Stimulated activated effector memory CD8-positive, alpha-beta T cell treated with anti-CD3 and anti-CD28 coated beads, Interleukin-12 subunit alpha, Interleukin-12 subunit beta, amount 100 ng/mL, for 72 hours (primary cell): ENCODE results near the gene PALD1.

Experiments
- ATAC-seq: fragments of 150-1000 bp; cut with Tn5 transposase; 2 replicates; pipeline ENCODE4 v1.10.0; 2021
- DNase-seq, 2 donors: peaks; one replicate each; pipeline ENCODE4 v3.0.0; 2021 to 2022; ENCODE audit warnings: low spot score in 2 of 2
- H3K27ac Mint-ChIP-seq: one replicate; pipeline ENCODE4 v1.8.0; 2022; ENCODE audit warnings: mild to moderate bottlenecking, mixed read lengths
- H3K36me3 Mint-ChIP-seq: one replicate; pipeline ENCODE4 v1.8.0; 2022; ENCODE audit warnings: mild to moderate bottlenecking, mixed read lengths
- H3K4me1 Mint-ChIP-seq: one replicate; pipeline ENCODE4 v1.8.0; 2022; ENCODE audit warnings: mixed read lengths
- H3K4me3 Mint-ChIP-seq: one replicate; pipeline ENCODE4 v1.8.0; 2022; ENCODE audit warnings: mild to moderate bottlenecking, mixed read lengths
- H3K9me3 Mint-ChIP-seq: one replicate; pipeline ENCODE4 v1.8.0; 2022; ENCODE audit warnings: mixed read lengths

PALD1 gene

DNA sequence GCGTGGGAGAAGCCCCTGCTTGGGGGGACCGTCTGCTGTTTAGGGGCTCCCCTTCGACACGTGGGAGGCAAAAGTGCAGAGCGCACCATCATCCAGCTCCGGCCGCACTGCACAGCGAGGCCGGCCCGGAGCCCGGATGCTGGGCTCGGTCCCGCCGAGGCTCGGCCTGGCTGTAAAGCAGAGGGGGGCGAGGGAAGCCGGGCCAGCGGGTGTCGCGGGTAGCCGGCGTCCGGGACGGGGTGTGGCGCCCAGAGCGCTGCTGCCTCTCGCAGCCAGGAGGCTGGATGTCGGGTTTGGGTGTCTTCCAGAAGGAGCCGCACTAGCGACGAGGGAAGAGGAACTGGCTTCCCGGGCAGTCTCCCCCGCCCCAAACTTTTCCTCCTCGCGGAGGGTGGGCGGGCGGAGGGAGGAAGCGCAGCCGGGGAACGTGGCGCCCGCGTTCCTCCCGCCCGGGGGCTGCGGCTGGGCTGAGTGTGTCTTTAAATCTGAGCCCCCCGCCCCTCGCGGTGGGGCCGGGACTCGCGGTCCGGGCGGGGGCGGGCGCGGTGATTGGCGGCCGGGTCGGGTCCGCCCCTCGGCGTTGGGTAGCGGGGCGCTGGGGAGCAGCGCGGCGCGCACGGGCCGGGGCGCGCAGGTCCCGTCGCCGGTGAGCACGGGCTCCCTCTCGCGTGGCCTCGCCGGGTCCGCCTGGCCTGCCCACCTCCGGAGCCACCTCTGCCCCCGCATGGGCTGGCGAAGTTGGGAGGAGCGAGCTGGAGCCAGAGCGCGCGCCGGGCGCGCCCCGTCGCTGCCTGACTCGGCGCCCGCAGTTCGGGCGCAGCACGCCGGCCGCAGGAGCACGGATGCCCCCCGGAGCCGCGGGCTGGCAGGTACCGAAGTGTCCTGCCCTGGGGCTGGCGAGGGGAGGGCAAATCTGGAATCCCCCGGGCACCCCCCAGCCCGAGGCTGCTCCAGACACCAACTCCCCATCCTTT is at the start of gene PALD1:
PALD1 (plus strand) TSS at position 577 of the 974 bp plus-strand sequence. CDS start 47,185 bp downstream, outside the sequence.
- peaks cover 9% of the 10 kb centered on the region for H3K36me3 Mint-ChIP-seq
- H3K4me1 Mint-ChIP-seq = peaks cover 57% of the 10 kb centered on the region
- H3K4me3 Mint-ChIP-seq = peak within 1 kb of the TSS; percentile 74
- ATAC-seq (peak; percentile 49), DNase-seq (peak in 1 of 2 donors; percentile 65)
- peak within 1 kb of the TSS; percentile 58 for H3K27ac Mint-ChIP-seq
- H3K9me3 Mint-ChIP-seq = no peaks in the 10 kb centered on the region

DNA sequence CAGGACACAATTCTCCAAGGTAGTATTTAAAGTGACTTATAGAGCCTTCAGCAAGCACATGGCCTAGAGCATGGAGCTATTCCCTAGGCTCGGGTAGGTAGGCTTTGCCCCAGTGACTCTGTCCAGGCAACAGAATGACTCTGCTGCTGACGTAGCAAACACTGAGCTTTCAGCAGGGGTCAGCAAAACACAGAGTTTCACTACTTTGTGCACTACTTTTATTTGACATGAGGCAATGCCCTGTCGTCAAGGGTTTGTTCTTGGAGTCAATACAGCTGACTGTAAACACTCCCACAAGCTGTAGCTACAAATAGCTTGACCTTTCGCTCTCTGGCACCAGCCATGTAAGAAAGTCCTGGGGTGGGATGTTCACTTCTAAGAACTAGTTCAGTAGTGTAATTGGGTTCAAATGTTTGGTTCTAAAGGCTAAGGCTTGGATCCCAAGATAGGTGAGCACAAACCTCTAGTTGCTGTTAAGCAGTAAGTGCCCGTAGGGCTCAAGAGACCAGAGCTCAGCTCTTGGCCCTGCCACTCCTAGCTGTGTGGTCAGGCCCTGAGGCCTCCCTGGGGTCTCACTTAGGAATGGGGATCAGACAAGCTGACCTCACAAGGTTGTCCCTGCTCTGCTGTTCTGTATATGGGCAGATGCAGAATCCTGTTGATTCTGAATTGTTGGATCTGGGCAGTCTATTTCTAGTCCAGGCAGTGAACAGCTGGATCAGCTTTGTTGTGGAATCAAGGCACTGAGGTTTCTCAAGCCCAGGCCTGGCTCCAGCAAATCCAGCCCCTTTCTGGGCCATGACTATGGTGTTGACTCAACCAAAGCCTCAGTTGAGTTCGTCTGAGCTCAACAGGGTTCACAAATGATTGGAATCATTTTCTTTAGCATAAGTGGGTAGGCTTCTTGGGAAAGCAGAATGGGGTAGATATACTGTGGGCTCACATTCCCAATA is 47.8 kb upstream of the PALD1 start:
- Mint-ChIP-seq H3K4me1 (peaks cover 15% of the 10 kb centered on the region), H3K27ac (no peak overlapping the region), H3K36me3 (peaks cover 27% of the 10 kb centered on the region), H3K9me3 (no peaks in the 10 kb centered on the region), H3K4me3 (no peak overlapping the region)
- ATAC-seq = no peak
- DNase-seq = no peak

DNA sequence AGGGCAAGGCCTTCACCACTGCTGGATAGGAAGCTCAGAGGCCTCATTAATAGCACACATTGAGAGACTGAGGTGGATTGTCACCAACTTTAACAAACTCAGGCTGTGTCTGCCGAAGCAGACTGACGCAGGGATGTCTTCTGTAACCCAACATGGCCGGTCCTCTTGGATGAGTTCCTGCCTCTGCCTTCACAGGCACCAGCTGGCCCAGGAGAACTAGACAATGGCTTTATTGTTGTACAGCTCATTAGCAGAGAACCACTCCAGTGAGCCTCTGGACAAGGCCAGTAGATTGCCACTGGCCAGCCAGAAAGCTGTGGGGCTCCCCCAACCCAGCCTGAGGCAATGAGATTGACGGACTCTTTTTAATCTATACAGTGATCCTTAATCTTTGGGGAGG is 46.5 kb upstream of the PALD1 start:
- Mint-ChIP-seq H3K4me1 (peaks cover 15% of the 10 kb centered on the region), H3K4me3 (no peak overlapping the region), H3K27ac (no peak overlapping the region), H3K36me3 (peaks cover 14% of the 10 kb centered on the region), H3K9me3 (no peaks in the 10 kb centered on the region)
- no peak for DNase-seq
- no peak for ATAC-seq

DNA sequence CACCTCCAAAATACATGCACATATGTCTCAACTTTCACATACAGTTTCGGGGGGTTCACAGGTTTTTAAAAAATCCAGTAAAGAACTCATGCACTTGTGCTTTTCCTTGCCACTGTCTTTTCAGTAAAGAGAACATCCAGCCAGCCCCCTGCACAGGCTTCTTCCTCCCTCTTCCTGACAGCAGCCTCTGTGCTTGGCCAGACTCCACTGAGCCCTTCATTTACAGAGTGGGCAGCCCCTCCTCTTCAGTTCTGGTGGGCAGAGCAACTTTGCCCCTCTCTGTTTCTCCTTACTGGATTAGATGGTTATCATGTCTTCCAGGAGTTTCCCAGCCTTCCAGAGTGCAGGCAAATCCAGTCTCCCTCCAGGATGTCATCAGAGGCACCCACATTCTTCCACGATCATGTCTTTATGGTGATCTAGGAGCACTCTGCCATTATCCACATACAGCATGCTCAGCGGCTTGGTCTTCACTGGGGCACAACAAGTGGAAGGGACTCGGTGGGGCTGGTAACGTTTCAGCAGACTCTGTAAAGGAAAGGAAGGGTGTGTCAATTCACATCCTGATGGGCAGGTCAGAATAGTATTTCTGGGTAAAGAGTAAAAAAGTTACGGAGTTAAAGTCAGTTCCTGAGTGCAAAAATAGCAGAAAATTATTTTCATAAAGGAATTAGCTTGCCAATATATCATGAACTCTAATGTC is 45.9 kb upstream of the PALD1 start:
- H3K4me3 Mint-ChIP-seq = no peak overlapping the region
- DNase-seq (no peak), ATAC-seq (no peak)
- H3K27ac Mint-ChIP-seq = no peak overlapping the region
- no peaks in the 10 kb centered on the region for H3K9me3 Mint-ChIP-seq
- H3K36me3 Mint-ChIP-seq = peaks cover 8% of the 10 kb centered on the region
- H3K4me1 Mint-ChIP-seq = peaks cover 15% of the 10 kb centered on the region

DNA sequence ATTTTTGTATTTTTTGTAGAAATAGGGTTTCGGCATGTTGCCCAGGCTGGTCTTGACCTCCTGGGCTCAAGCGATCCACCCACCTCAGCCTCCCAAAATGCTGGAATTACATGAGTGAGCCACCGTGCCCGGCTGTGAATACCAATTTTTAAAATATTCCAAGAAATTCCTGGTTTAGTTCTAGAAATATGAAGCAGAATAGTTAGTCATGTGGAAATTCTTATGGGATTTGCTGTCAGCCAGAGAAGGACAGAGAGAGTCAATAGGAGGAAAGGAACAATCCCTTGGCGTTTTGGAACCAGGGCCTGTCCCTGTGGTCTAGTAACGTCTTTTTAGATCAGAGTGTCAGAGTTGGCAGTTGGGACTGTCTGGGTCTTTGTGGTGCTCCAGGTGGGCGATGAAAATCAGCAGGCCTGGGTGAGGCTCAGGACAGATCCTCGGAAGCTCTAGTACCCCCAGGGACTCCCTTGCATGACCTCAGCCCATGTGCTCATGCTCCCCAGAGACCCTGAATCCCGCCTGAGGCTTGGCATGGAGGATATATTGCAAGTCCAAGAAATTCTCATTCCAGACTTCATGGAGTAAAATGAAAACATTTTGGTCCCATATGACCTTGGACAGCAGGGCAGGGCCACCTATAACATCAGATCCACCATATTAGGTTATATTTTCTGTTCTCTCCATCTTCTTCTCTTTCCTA is 44.8 kb upstream of the PALD1 start:
- ATAC-seq = no peak
- Mint-ChIP-seq H3K4me3 (no peak overlapping the region), H3K36me3 (no peaks in the 10 kb centered on the region)

DNA sequence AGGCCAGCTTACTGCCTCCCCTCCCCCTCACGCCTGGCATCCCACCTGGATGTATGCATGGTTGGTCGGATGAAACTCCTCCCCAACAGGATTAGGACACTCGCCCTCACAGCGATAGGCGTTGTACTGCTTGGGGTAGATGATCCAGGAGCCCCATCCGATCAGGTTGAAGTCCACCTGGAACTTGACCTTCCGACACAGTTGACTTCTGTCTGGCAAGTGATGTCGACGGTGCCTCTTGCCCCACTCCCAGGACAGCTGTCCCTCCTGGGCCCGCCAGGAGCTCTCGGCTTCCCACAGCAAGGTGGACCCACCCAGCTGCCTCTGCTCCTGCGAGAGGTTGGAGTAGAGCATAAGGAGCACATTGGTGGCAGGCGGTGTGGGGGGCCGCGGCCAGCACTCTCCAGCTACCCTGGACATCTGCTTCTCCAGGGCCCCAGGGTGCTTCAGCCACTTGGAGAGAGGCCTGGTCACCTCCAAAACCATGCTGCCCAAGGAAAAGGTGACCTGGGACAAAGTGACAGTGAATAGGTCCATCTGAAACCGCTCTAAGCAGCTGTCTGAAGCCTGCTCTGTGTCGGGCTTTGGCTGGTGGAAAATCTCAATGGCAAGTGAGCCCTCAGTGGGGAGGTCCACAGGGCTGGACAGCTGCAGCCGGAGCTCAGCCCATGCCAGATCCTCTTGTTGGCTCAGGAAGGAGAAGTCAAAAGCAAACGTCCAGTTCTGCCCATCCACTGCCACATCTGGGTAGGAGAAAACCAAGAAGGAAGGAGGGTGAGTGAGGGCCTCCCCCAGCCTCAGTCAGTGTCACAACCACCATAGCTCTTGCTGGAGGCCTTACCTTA is 43.1 kb upstream of the PALD1 start:
- DNase-seq (no peak), ATAC-seq (no peak)
- peaks cover 16% of the 10 kb centered on the region for H3K4me1 Mint-ChIP-seq
- no peak overlapping the region for H3K4me3 Mint-ChIP-seq
- no peaks in the 10 kb centered on the region for H3K9me3 Mint-ChIP-seq
- no peak overlapping the region for H3K27ac Mint-ChIP-seq
- no peaks in the 10 kb centered on the region for H3K36me3 Mint-ChIP-seq

More for the DNA sequence above, 44.8 kb upstream of the PALD1 start:
- Mint-ChIP-seq H3K9me3 (no peaks in the 10 kb centered on the region), H3K4me1 (peaks cover 15% of the 10 kb centered on the region), H3K27ac (no peak overlapping the region)
- DNase-seq = no peak

DNA sequence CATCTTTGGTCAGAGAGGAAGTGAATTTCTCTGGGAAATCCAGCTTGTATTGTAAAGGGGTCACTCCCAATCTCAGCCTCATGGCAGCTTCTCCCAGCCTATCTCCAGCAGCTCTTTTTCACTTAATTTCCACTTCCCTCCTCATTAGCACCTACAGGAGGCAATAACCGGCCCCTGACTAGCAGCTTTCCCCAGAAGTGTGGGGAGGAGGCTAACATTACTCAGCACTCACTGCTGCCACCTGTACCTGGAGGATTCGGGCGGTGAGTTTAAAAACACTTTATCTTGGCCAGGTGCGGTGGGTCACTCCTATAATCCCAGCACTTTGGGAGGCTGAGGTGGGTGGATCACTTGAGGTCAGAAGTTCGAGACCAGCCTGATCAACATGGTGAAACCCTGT is 40.8 kb upstream of the PALD1 start:
- H3K36me3 Mint-ChIP-seq = no peaks in the 10 kb centered on the region
- H3K4me3 Mint-ChIP-seq = no peak overlapping the region
- no peaks in the 10 kb centered on the region for H3K9me3 Mint-ChIP-seq
- DNase-seq (no peak), ATAC-seq (no peak)
- H3K27ac Mint-ChIP-seq = no peak overlapping the region
- peaks cover 17% of the 10 kb centered on the region for H3K4me1 Mint-ChIP-seq

DNA sequence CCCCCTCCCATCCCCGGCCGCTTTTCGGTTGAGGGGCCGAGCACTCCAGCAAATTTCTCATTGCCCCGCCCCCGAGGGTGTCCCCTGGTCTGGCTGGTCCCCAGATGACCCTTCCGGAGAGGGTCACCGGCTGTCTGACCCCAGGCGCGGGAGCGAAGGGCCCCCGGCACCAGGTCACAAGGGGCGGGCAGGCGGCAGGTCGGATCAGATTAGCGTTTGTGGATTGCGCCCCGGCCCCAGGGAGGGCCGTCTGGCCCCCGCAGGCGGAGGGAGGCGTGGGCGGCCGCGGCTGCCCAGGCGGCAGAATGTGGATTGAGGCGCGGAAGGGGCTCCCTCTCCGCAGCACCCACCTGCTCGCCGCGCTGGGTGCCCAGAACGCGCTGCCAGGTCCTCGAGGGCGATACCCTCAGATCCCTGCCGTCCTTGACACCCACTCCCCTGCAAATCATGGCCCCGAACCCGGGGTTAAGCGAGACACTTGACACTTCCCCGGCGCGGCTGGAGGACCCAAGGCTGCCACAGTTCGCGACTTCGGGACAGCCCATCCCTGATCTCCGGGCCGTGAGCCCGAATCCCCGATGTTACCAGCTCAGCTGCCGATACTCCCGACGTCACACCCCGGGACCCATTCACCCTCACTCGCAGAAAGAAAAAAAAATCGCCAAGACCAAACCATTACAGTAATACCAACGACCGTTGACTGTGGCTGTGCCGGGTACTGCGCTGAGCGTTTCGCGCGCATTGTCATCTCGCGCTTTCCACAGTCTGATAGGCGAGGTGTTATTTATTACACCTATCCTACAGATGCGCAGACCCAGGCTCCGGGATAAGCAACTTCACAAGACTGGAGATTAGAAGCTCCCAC is 38.0 kb upstream of the PALD1 start:
- ATAC-seq (peak; percentile 63), DNase-seq (no peak)
- H3K36me3 Mint-ChIP-seq = no peaks in the 10 kb centered on the region
- H3K27ac Mint-ChIP-seq = no peak overlapping the region
- peaks cover 14% of the 10 kb centered on the region for H3K4me1 Mint-ChIP-seq
- H3K4me3 Mint-ChIP-seq = peak overlapping the region; percentile 62
- no peaks in the 10 kb centered on the region for H3K9me3 Mint-ChIP-seq

DNA sequence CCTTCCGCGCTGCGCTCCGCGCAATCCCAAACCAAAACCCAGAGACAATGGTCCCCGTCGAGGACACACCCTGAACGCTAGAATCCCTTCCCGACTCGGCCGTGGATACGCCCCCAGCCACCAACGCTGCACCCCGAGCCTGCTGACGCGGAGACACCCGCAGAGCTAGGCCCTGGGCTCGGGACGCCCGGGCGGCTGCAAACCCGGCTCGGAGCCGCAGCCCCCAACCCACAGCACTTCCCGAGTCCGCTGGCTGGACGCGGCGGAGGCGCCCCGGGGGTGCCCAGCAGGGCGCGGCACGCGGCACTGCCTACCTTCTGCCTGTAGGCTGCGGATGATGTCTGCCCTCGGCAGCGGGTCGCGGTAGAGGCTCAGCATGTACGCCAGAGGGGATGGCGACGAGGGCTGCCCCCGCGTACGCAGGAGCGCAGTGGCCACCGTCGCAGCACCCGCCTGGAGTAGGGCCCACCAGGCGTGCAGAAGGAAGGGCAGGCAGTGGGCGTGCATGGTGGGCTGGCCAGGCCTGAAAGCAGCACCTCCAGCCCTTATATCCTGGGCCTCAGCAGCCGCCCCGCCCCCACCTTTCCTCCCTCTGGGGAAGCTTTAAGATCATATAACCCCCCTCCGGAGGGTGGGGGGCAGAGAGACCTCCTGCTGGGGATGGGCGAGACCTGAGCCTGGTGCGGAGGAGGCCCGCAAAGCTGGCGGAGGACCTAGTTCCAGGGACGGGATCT is 37.2 kb upstream of the PALD1 start, which contains the start of gene NODAL:
NODAL (minus strand) TSS at position 521 of the 734 bp plus-strand sequence; CDS start at position 507, 14 bp downstream.
- Mint-ChIP-seq H3K9me3 (no peaks in the 10 kb centered on the region), H3K27ac (no peak within 1 kb of the TSS), H3K36me3 (no peaks in the 10 kb centered on the region), H3K4me1 (peaks cover 14% of the 10 kb centered on the region), H3K4me3 (peak within 1 kb of the TSS; percentile 62)
- DNase-seq = no peak
- peak; percentile 49 for ATAC-seq

DNA sequence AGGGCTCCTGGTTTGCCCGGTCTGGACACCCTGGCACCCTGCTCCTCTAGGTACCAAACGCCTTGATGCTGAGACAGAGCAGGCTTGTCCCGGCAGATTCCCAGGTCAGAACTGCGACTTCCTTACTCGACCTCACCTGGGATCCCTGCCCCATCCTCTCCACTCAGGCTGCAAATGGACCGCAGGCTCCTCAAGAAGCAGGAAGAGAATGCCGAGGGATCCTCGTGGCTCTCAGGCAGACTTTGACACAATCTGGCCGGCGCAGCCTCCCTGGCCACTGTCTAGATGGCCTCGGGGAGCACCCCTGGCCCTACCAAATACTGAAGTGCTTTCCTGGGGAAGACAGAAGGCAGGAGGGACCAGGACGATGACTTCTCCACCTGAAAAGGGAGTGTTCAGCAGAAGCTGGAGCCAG is 36.7 kb upstream of the PALD1 start:
- no peaks in the 10 kb centered on the region for H3K36me3 Mint-ChIP-seq

DNA sequence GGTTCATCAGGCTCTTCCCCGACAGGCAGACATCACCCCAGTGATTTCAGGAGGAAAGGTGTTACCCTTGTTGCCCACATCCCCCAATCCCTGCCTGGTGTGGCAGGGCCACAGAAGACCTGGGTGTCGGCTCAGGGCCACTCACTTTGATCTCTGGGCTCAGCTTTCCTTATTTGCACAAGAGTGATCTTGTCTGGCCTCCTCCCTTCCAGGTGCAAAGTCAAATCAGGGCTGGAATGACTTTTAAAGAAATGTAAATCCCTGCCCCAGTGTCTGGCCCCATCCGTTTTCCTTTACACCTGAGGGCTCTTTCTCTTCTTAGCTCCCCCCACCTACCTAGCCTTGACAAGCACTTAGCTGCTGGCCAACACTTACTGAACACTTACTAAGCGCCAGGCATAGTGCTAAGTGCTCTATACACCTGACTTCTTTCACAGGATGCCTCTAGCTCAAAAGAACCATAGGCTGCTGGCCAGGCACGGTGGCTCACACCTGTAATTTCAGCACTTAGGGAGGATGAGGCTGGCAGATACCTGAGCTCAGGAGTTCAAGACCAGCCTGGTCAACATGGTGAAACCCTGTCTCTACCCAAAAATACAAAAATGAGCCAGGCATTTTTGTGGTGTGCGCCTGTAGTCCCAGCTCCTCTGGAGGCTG is 36.1 kb upstream of the PALD1 start:
- H3K9me3 Mint-ChIP-seq = no peaks in the 10 kb centered on the region
- H3K27ac Mint-ChIP-seq = no peak overlapping the region
- DNase-seq = no peak
- ATAC-seq = no peak
- H3K36me3 Mint-ChIP-seq = no peaks in the 10 kb centered on the region
- H3K4me3 Mint-ChIP-seq = no peak overlapping the region
- peaks cover 14% of the 10 kb centered on the region for H3K4me1 Mint-ChIP-seq

More for the DNA sequence above, 36.7 kb upstream of the PALD1 start:
- Mint-ChIP-seq H3K4me3 (no peak overlapping the region), H3K9me3 (no peaks in the 10 kb centered on the region), H3K4me1 (peaks cover 14% of the 10 kb centered on the region), H3K27ac (no peak overlapping the region)
- DNase-seq (no peak), ATAC-seq (no peak)

DNA sequence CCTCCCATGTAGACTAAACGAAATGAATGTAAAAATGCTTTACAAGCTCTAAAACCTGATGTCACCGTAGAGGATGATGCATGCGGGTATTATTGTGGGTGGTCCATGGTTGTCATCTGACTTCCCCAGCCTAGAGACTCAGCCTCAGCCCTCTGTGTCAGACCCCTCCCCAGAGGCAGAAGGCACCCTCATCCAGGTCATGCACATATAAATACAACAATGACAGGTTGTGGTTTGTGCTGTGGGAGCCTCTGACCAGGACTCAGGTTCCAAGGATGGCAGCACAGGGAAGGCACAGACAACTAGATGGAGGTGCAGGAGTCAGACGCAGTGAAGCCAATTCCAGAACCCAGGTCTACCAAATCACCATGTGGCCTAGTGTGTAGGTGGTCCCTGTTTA is 33.8 kb upstream of the PALD1 start:
- Mint-ChIP-seq H3K27ac (no peak overlapping the region), H3K9me3 (no peaks in the 10 kb centered on the region), H3K4me3 (no peak overlapping the region), H3K36me3 (no peaks in the 10 kb centered on the region), H3K4me1 (peaks cover 14% of the 10 kb centered on the region)
- ATAC-seq (no peak), DNase-seq (no peak)
